HPDE6-E6E7 (cell line): ENCODE results near the gene SERAC1.

Experiments
- DNase-seq: peaks from one replicate; pipeline ENCODE4 v3.0.0; 2011; ENCODE audit warnings: missing footprints; ENCODE audit errors: extremely low spot score

Gene SERAC1

DNA sequence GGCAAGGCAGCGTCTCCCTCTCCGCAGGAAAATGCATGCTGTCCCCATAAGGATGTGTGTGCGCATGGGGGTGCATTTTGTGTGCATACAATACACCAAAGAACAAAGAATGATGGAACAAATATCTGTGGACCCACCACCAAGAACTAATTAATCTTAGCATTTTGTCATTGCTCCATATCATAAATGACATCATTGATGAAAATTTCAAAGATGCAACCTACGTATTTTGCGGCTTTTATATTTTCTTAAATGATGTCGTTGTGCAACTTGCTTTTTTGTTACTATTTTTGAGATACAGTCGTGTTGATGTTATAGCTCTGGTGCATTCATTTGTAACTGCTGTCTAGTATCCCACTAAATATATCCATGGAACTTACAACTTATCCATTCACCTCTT, 89.7 kb downstream of the SERAC1 start:
- DNase-seq = no peak

DNA sequence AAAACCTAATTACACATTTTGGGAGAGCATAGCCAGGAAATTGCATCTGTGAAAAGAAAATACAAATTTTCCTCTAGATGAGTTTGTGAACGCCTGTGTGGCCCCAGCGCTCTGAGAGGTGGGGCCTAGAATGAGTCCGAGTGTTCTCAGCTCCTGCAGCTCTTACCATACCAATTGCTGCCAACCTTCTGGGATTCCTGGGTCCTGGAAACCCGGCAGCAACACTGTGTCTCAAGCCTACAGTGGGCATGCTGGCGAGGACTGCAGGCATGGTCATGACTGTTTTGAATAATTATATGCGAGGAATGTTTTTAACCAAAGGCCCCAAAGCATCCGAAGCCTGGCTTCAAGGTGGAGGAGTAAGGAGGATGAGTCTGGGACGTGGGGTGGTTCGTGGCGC, 90.4 kb downstream of the SERAC1 start:
- no peak for DNase-seq

DNA sequence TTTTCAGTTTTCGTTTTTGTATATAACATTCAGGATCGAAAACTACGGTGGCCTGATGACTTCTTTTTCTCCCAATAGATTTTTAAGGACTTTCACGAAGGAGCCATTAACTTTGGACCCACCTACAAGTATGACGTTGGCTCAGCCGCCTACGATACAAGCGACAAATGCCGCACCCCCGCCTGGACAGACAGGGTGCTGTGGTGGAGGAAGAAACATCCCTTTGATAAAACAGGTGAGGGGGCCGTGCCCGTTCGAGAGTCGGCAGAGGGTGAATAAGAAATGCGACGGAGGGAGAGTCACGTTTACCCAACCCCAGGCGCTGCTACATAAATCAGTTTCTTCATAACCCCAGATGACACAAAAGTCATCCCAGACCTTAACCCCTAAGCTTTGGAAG, 91.5 kb downstream of the SERAC1 start:
- no peak for DNase-seq

DNA sequence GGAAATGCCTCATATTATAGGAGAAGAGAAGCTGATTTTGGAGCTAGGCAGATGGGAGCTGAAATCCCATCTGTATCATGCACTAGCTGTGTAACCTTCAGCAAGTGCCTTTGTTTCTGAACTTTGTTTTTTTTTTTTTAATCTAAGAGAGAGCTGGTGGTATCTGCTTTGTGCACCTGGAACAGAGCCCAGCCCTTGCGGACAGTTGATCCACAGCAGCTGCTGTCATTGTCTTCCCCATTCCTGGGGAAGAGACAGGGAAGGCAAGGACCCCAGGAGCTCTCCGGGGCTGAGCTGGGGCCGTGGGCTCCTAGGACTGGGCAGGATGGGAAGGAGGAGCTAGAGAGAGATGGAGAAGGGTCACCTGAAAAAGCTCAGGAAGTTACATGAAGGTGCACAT, 94.3 kb downstream of the SERAC1 start:
- no peak for DNase-seq

DNA sequence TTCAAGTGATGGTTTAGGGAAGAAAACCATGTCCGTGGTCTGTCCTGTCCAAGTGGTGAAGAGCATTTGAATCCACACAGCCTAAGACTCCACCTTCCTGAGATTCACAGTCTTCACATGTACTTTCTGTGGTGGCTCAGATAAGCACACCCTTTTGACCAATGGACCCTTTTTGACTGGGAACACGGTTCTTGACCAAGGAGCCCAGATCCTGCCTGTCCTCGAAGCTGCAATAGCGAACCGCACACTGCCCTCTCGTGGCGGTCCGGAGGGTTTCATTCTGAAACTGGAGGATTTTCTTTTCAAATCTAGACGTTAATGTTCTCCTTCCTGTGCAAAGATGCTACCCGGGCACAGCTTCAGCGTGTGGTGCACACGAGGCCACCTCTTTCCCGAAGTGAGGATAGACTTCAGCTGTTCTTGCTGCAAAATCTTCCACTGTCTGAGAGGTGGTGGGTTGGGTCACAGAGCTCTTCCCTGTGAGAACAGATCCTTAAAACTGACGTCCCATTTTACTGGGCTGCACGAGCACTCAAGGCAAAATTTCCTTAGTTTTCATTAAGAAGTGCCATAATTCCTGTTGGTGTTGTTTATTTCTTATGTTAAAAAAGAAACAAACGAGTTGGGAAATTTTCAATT, 95.9 kb downstream of the SERAC1 start:
- DNase-seq = peak; percentile 53

DNA sequence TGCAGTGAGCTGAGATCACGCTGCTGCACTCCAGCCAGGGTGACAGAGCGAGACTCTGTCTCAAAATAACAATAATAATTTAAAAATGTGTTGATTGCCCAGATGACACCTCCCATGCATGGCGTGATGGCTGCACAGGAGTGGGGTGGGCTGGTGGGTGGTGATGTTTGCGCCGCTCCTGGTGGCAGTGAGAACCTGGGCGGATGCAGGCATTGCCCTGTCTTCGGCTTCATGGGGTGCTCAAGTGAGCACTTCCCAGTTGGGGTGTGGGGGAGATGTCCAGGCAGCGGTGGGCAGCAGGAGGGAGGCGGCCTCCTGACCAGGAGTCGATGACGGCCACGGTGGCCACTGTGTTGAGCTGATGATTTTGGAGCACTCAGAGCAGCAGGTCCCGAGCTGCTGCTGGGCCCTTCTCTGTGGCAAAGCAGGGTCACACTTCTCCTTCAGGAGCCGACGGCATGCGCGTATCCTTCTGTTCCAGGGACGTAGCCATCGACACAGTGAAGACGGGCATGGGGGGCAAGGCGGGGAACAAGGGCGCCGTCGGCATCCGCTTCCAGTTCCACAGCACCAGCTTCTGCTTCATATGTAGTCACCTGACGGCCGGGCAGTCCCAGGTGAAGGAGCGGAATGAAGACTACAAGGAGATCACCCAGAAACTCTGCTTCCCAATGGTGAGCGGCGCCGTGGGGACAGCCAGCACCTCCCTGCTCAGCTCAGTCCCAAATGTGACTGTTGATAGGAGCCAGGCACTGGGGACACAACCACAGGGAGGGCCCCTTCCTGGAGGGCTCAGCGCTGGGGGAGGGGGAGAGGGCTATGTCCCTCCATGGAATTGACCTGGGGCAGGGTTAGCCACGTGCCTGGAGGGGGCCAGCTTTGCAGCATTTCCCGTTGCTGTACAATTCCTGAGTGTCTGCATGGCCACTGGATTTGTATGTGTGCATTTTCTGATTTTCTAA, 96.7 kb downstream of the SERAC1 start:
- no peak for DNase-seq

DNA sequence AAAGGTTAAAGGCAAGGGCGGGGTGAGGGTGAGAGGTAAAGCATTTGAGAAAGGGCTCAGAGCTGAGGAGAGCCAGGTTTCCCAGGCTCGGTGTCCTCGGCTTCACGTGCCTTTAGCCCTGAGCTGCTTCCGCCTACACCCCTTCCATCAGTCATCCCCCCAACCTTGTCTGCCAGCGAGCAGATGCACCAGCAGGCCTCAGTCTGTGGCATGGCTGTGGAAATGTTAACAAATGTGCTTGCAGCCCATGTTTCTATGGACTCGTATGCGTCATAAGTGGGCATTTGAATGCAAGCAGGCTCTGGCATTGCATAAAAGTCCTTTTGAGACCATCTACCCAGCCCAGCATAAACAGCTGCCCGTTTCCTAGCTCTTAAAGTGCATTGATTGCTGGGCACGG, 97.5 kb downstream of the SERAC1 start:
- no peak for DNase-seq

DNA sequence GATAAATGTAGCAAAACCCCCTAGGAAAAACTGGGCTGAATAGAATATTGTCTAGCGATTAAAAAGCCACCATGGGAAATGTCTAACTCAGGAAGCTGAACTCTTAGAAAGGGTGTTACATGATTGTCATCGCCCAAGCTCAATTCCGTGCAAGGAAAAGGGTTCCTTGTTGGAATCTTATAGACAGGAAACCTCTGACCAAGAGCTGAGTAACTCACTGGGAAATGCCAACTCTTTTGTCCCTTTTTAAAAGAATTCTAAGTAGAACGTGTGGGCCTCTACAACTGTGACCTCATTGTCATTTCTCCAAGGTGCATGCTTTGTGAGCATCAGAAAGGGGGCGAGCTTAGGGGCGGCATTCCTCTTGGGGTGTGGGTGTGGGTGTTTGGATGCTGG, 98.3 kb downstream of the SERAC1 start:
- DNase-seq = no peak

DNA sequence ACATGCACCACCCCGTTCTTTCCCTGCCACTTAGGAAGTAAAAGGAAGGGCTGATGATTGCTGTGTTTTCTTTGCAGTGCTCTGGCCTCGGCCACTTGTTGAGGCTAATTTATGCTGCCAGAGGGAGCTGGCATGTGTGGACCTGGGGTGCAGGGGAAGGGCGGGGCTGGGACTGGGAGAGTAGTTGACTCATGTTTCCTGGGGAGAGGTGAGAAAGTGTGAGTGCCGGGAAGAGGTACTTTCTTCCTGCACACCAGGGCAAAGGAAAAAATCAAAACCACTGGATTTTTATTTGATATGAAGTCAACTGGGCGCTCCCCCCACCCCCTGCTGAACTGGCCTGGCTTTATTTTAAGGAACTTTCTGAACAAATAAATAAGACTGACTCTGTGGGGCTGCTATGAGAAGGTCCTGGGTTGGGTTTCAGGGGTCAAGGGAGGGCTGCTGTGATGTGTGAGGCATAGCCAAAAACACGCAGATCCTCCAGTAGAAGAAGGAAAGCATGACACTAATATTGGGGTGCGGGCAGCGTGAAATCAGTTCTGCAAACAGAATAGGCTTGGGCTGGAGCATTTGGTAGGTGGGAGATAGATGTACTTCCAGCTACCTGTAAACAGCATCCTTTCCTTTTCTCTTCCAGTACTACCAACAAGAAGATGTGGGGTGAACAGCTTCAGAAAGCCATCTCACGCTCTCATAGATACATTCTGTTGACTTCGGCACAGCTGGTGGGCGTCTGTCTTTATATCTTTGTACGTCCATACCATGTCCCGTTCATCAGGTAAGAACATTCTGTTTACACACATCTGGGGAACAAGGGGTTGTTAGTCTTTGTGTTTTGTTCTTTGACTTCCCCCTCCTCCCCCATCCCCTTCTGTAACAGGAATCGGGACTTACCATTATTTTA, 98.9 kb downstream of the SERAC1 start:
- peak; percentile 97 for DNase-seq

DNA sequence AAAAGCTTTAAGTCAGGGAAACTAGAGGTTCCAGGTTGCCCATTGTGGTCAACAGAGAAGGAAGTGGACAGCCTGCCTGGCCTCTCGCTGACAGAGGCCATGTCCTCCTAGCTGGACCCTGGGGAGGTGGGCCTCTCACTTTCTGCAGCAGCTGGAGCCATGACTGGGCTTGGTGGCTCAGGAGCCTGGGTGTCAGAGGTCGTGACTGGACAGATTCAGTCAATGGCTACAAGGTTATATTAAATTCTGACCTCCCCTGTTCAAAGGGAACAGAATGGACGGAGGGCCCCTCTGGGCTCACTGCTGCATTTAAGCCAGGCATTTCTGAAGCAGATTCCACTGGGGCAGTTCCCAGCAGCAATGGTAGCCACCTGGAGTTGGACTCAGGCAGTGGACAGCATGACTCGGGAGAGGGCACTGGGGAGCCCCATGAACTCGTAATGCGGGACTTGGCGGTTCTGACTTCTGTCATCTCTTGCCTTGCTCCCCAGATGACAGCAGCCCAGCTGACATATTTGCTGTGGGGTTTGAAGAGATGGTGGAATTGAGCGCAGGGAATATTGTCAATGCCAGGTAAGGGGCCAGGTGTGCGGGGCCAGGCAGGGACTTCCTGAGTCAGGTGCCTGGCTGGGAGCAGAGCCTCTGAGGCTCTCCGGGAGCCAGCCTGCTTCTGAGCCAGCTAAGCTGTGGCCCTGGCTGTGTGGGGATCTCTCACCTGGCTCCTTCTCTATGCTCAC, 99.7 kb downstream of the SERAC1 start:
- no peak for DNase-seq

DNA sequence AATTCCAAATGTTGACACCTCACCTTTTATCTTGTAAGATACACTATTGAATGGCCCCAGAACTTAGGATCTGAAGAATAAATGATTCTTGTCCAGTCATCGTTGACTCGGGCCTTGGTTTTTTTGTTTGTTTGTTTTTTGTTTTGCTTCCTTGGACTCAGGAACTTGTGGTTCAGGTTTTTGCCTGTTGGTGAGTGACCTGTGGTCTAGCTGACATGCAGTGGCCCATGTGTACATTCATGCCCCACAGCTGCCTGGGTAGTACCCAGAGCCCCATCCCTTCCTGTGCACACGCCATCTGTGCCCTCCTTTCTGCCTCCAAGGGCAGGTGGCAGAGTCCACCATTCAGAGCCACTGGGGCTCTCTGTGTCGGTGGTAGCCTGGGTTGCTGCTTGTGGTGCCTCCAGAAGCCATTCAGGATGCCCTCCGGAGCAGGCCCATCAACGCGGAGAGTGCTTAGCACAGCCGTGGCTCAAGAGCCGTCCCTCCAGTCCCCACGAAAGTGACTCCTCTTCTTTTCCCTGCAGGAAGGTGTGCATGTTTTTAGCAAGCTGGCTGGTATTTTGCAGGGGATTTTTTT, 100.5 kb downstream of the SERAC1 start:
- DNase-seq = no peak

DNA sequence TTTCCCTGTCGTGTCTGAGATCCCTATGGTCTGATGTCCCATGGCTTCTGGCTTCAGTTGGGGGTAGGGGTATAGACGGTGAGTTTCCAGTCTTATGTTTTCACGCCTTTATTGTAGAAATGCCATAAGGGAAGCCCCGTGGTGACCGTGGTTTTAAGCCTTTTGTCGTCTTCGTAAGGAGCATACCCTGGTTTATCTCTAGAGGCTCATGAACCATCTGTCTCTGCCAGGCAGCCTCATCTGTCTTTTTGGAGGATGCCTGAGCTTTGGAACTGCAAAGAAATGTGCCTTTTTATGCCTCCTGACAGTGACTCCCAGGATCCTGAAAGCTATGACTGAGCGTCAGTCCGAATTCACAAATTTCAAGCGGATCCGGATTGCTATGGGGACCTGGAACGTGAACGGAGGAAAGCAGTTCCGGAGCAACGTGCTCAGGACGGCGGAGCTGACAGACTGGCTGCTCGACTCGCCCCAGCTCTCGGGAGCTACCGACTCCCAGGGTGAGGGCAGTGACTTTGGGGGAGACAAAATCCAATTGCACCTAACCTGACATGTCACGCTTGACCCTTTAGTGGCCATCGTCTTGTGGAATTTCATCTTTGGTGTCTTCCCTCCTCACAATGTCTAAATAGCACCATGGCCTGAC, 101.8 kb downstream of the SERAC1 start:
- DNase-seq = no peak

DNA sequence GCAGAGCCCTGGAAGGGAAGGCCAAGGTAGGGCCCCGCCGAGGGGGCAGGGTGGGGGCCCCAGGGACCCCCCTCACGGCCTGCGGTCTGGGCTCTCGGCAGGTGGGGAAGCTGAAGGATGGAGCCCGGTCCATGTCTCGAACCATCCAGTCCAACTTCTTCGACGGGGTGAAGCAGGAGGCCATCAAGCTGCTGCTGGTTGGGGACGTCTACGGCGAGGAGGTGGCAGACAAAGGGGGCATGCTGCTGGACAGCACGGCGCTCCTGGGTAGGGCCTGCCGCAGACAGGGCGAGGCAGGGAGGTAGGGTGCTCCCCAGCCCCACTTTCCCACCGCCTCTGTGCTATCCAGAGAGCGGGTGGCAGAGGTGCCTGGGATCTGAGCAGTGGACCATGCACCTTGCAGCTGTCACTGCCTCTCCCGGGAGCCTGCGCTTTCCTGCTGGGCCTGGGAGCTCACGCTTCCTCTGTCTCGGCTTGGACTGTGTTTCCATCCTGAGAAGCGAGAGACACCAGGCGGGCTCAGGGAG, 103.3 kb downstream of the SERAC1 start:
- no peak for DNase-seq

DNA sequence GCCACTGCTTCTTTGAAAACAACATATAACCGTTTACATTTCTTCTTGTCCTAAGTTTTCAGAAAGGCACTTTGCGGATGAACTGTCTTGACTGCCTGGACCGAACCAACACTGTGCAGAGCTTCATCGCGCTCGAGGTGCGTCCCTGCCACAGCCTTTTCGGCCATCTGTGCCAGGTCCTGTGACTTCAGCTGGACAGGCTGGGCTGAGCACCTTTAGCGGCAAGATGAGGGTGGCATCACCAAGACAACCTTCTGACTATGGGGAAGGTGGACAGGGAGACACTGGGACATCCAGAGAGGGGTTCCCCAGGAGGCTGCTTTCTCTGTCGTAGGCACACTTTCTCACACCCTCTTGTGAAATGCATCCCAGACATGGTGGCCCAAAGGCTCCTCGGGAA, 104.3 kb downstream of the SERAC1 start:
- DNase-seq = no peak

DNA sequence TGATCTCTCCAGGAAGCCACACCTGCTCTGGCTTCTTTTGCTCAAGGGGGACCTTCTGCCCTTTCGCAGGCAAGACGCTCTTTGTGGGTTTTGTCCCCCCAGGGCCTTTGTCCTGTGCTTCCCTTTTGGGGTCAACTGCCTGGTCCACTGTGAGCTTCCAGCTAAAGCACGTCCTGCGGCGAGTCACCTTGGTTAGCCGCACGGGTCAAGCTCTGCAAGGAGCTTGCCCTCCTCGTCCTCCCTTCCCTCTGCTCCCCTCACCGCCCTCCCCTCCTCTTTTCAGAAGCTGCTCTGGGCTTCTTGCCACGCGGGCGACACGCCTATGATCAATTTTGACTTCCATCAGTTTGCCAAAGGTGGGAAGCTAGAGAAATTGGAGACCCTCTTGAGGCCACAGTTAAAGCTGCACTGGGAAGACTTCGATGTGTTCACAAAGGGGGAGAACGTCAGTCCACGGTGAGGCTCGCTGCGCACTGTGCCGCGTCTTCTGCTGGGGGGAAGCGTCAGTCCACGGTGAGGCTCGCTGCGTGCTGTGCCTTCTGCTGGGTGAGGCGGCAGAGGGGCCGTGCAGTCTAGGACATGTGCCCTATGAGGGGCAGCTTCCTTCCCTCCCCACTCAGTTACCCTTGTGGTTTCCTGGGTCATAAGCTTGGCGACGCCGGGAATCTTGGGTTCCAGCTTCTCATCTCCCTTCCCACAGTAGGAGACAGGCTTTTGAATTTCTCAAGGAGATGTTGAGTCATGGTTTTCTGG, 106.2 kb downstream of the SERAC1 start:
- no peak for DNase-seq

DNA sequence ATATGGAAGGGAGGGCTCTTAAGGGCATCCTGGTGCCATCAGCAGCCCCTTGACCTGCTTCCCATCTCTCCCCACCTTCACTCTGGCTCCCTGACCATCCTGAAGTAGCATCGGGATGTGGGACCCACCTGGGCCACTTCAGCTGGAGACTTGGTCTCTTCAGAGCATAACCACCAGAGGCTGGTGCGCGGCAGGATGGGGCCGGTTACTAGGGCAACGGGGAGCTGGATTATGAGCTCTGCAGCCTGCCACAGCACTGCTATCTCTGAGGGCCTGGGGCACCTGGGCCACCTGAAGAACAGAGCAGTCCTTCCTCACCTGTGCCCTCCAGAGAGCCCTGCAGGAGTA, 106.7 kb downstream of the SERAC1 start:
- DNase-seq = no peak

DNA sequence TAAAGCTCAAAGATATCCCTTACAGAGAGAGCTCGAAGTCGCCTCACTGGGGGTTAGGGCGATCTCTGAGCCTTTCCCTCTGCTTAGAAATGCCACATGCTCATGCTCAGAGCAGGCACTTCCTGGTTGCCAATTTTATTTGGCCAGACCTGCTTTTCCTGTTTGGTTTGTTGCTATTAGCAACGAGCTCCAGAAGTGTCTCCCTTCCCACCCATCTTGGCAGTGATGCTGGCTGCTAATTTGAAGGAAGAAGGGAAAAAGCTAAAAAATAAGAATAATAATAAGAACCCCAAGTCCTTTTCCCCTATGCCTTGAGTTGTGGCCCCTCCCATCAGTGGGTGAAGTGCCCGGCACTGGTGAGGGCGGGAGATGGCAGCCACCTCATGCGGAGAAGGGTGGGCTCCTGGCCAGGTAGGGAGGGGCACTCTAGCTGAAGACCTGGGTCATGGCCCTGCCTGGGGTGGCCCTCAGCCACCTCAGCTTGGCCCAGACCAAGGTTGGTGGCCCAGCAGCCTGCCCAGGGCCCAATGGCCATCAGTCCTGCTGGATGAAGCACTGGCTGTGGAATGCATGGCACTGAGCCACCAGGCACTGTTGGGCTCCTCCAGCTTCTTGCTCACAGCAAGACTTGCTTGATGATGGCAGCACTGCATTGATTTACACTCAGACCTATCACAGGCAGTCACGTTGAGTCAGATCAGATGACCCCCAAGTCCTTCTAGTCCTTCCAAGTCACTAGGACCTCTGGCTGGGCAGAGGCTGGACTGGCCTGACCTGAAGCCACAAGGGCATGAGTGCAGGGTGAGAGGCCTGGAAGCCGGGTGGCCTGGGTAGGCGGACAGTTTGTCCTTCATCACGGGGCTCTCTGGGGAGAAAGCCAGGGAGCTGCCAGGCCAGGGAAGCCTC, 107.4 kb downstream of the SERAC1 start:
- peak; percentile 64 for DNase-seq
